Heart left ventricle (tissue), 13 donors: ENCODE data around the gene SLC25A47.
"Not testable (repeated sequence)": the region's sequence is repeated elsewhere in the genome, so short reads cannot be mapped to it uniquely, and the experiment has no call there.

ENCODE experiments used
- CTCF ChIP-seq, 12 donors: fragments of 200-600 bp; sonication (generic) in 4 of 12; IDR thresholded peaks; one replicate each; pipeline versions ENCODE4 v1.5.0 to v1.8.0; 2018 to 2022; ENCODE audit warnings: antibody characterized with exemption in 12 of 12, mild to moderate bottlenecking in 5 of 12
- POLR2A ChIP-seq, 2 donors: fragments of 450-650 bp; IDR thresholded peaks; one replicate each; pipeline ENCODE4 v1.6.1; 2017; ENCODE audit warnings: antibody characterized with exemption in 2 of 2, mild to moderate bottlenecking in 2 of 2, moderate library complexity in 2 of 2
- donor health status: ischemic (EF 13 %, LVEDD 7.1; RV severe dilation, severe dysfunction).
- donor health status: DM: no; HTN: yes; CAD: no.
- donor health status: DM: no; HTN: no; CAD: no.
- donor health status: ischemic (EF 25% LVEDD 6.9; RV normal size, moderate dysfunction).
- donor health status: ischemic (EF 25% LVEDD 5.7; RV mildly dilated, moderate dysfunction).
- donor health status: ischemic (EF 35%, LVEDD 5.7; RV mildly dilated, moderate dysfunction).
- donor health status: nonischemic (EF 11% LVEDD 7.7; RV severe dilation, severe dysfunction).
- donor health status: DM: yes; HTN: yes; CAD: no.
- donor health status: PGD.
- donor health status: ischemic (EF 29% LVEDD 5.4; RV normal size, mild dysfunction).
- donor health status: nonischemic (EF 23%, LVEDD 6.1; RV moderate dilation, normal function).

DNA sequence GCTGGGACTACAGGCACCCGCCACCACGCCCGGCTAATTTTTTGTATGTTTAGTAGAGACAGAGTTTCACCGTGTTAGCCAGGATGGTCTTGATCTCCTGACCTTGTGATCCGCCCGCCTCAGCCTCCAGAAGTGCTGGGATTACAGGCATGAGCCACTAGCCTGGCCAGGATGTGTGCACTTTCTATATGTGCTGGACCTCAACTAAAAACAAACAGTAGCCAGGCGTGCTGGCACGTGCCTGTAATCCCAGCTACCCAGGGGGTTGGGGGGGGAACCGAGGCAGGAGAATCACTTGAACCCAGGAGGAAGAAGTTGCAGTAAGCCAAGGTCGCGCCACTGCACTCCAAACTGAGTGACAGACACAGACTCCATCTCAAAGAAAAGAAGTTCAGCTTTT lies 26.4 kb upstream of the SLC25A47 start:
- not testable (repeated sequence) for TF ChIP-seq CTCF, POLR2A (IDR thresholded peaks at IDR 0.05)
